Adipocyte (in vitro differentiated cells): Measurements from ENCODE around the gene RPL41.

Source experiments
- DNase-seq: peaks from one replicate; pipeline ENCODE4 v3.0.0-alpha.2; 2015; ENCODE audit warnings: low read depth
- H3K27me3 ChIP-seq: replicated peaks from 2 replicates; pipeline ENCODE4 v1.7.0; 2013; ENCODE audit warnings: mild to moderate bottlenecking, low read length, moderate library complexity; ENCODE audit not compliant: control insufficient read depth, insufficient read depth
- H3K36me3 ChIP-seq: 2 replicates; pipeline ENCODE4 v1.7.0; 2013; ENCODE audit warnings: low read length, mild to moderate bottlenecking, moderate library complexity; ENCODE audit not compliant: control insufficient read depth, insufficient read depth, severe bottlenecking
- H3K4me1 ChIP-seq: 2 replicates; pipeline ENCODE4 v1.7.0; 2013; ENCODE audit warnings: mild to moderate bottlenecking, low read length, moderate library complexity; ENCODE audit not compliant: control insufficient read depth, insufficient read depth
- H3K4me3 ChIP-seq: 2 replicates; pipeline ENCODE4 v1.7.0; 2013; ENCODE audit warnings: mild to moderate bottlenecking, low read length, moderate library complexity
- H3K9ac ChIP-seq: 2 replicates; pipeline ENCODE4 v1.7.0; 2013; ENCODE audit warnings: mild to moderate bottlenecking, low read length, moderate library complexity
- H3K9me3 ChIP-seq: 2 replicates; pipeline ENCODE4 v1.7.0; 2013; ENCODE audit warnings: mild to moderate bottlenecking, low read length, moderate library complexity; ENCODE audit not compliant: control insufficient read depth

The RPL41 gene

GRCh38 chr12:56129942-56130495 lies 13.6 kb downstream of the RPL41 start:
- DNase-seq: no peak
- Histone ChIP-seq H3K9me3 (no peaks in the 10 kb centered on the region), H3K36me3 (peaks cover 48% of the 10 kb centered on the region), H3K27me3 (no peaks in the 10 kb centered on the region), H3K9ac (peak overlapping the region; percentile 98), H3K4me1 (peaks cover 33% of the 10 kb centered on the region), H3K4me3 (peak overlapping the region; percentile 96)

- peaks cover 54% of the 10 kb centered on the region for H3K36me3 ChIP-seq
- H3K9me3 ChIP-seq: no peaks in the 10 kb centered on the region
- H3K27me3 ChIP-seq: no peaks in the 10 kb centered on the region
- H3K9ac ChIP-seq: no peak overlapping the region
- no peak overlapping the region for H3K4me3 ChIP-seq
- peaks cover 26% of the 10 kb centered on the region for H3K4me1 ChIP-seq
- no peak for DNase-seq
Measured at GRCh38 chr12:56130876-56131275, 14.4 kb downstream of the RPL41 start.

GRCh38 chr12:56134897-56135296 lies 18.5 kb downstream of the RPL41 start:
- no peaks in the 10 kb centered on the region for H3K27me3 ChIP-seq
- peaks cover 94% of the 10 kb centered on the region for H3K36me3 ChIP-seq
- no peak overlapping the region for H3K9ac ChIP-seq
- H3K4me3 ChIP-seq: no peak overlapping the region
- no peaks in the 10 kb centered on the region for H3K9me3 ChIP-seq
- DNase-seq: no peak
- peaks cover 4% of the 10 kb centered on the region for H3K4me1 ChIP-seq

GRCh38 chr12:56137853-56138571 lies 21.6 kb downstream of the RPL41 start:
- no peaks in the 10 kb centered on the region for H3K4me1 ChIP-seq
- no peak for DNase-seq
- no peaks in the 10 kb centered on the region for H3K27me3 ChIP-seq
- no peak overlapping the region for H3K4me3 ChIP-seq
- no peaks in the 10 kb centered on the region for H3K9me3 ChIP-seq
- peaks cover 95% of the 10 kb centered on the region for H3K36me3 ChIP-seq
- no peak overlapping the region for H3K9ac ChIP-seq

- no peak overlapping the region for H3K9ac ChIP-seq
- no peak overlapping the region for H3K4me3 ChIP-seq
- peaks cover 30% of the 10 kb centered on the region for H3K4me1 ChIP-seq
- no peaks in the 10 kb centered on the region for H3K27me3 ChIP-seq
- no peaks in the 10 kb centered on the region for H3K9me3 ChIP-seq
- DNase-seq: no peak
- H3K36me3 ChIP-seq: peaks cover 75% of the 10 kb centered on the region
Measured at GRCh38 chr12:56141946-56142784, 25.7 kb downstream of the RPL41 start.

- Histone ChIP-seq H3K9me3 (no peaks in the 10 kb centered on the region), H3K9ac (no peak overlapping the region), H3K36me3 (peaks cover 65% of the 10 kb centered on the region), H3K4me1 (peaks cover 39% of the 10 kb centered on the region), H3K27me3 (no peaks in the 10 kb centered on the region), H3K4me3 (no peak overlapping the region)
- DNase-seq: no peak
Measured at GRCh38 chr12:56143217-56143616, 26.8 kb downstream of the RPL41 start.

- H3K36me3 ChIP-seq: peaks cover 58% of the 10 kb centered on the region
- no peak for DNase-seq
Measured at GRCh38 chr12:56143870-56144269, 27.4 kb downstream of the RPL41 start.

GRCh38 chr12:56145217-56145616 lies 28.8 kb downstream of the RPL41 start:
- Histone ChIP-seq H3K4me1 (peaks cover 44% of the 10 kb centered on the region), H3K36me3 (peaks cover 45% of the 10 kb centered on the region), H3K27me3 (no peaks in the 10 kb centered on the region), H3K9ac (no peak overlapping the region), H3K9me3 (no peaks in the 10 kb centered on the region), H3K4me3 (no peak overlapping the region)
- no peak for DNase-seq

More at GRCh38 chr12:56143870-56144269, 27.4 kb downstream of the RPL41 start:
- H3K4me3 ChIP-seq: no peak overlapping the region
- no peak overlapping the region for H3K9ac ChIP-seq
- no peaks in the 10 kb centered on the region for H3K9me3 ChIP-seq
- H3K27me3 ChIP-seq: no peaks in the 10 kb centered on the region
- peaks cover 44% of the 10 kb centered on the region for H3K4me1 ChIP-seq

GRCh38 chr12:56146492-56147460 lies 30.3 kb downstream of the RPL41 start:
- H3K4me3 ChIP-seq: no peak overlapping the region
- H3K27me3 ChIP-seq: no peaks in the 10 kb centered on the region
- H3K9ac ChIP-seq: peak overlapping the region; percentile 68
- peaks cover 56% of the 10 kb centered on the region for H3K4me1 ChIP-seq
- DNase-seq: no peak
- H3K9me3 ChIP-seq: no peaks in the 10 kb centered on the region
- H3K36me3 ChIP-seq: peaks cover 32% of the 10 kb centered on the region

- peak; percentile 56 for DNase-seq
Measured at GRCh38 chr12:56150563-56150962, 34.1 kb downstream of the RPL41 start.

More at GRCh38 chr12:56150563-56150962, 34.1 kb downstream of the RPL41 start:
- Histone ChIP-seq H3K4me1 (peaks cover 50% of the 10 kb centered on the region), H3K4me3 (no peak overlapping the region), H3K36me3 (no peaks in the 10 kb centered on the region), H3K9ac (peak overlapping the region; percentile 1), H3K9me3 (no peaks in the 10 kb centered on the region), H3K27me3 (no peaks in the 10 kb centered on the region)
